Skeletal muscle satellite cell (primary cell): ENCODE measurements around the gene EIF3F.

Source experiments
- H3K27me3 ChIP-seq: 2 replicates; pipeline ENCODE4 v1.7.0; 2013; ENCODE audit warnings: low read length; ENCODE audit not compliant: control insufficient read depth, insufficient read depth
- H3K36me3 ChIP-seq: 2 replicates; pipeline ENCODE4 v1.7.0; 2013; ENCODE audit warnings: mild to moderate bottlenecking, control low read depth, low read length; ENCODE audit not compliant: insufficient read depth
- H3K4me1 ChIP-seq: 2 replicates; pipeline ENCODE4 v1.7.0; 2013; ENCODE audit warnings: low read length; ENCODE audit not compliant: control insufficient read depth, insufficient read depth
- H3K4me2 ChIP-seq: 2 replicates; pipeline ENCODE4 v1.7.0; 2013; ENCODE audit warnings: mild to moderate bottlenecking, low read length
- H3K4me3 ChIP-seq: 2 replicates; pipeline ENCODE4 v1.7.0; 2013; ENCODE audit warnings: low read length
- H3K9ac ChIP-seq: 2 replicates; pipeline ENCODE4 v1.7.0; 2013; ENCODE audit warnings: mild to moderate bottlenecking, low read depth, low read length, moderate library complexity
- H3K9me3 ChIP-seq: replicated peaks from 2 replicates; pipeline ENCODE4 v1.7.0; 2013; ENCODE audit warnings: mild to moderate bottlenecking, control low read depth, low read length

The EIF3F gene

DNA sequence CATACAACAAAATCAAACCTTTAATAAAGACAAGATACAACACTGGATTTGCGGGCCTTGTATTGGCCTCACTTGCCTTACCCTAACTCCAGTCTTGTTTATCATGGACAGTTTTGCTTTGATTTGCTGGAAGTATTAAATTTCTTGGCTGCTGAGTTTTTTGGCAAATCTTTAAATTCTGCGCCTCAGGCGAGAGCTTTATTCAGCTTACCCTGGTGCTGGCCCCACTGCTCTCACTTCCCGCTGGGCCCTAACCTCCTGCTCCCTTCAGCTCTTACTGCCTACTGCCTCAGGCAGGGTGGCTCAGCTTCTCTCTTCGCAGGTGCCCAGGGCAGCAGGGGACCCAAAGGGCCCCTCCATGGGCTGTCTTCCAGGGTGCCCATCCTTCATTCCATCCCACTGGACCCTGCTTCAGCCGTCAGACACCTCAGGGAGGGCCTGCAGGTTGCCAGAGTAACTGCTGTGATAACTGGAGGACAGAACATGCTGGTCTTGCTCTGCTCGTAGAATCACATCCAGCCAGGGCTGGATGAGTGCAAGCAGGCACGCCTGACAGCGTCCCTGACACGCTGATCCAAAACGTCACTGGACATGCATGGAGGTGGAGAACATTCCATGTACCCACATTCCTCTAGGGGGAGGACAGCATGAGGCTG lies 48.2 kb downstream of the EIF3F start:
- peaks cover under 1% of the 10 kb centered on the region for H3K4me1 ChIP-seq
- H3K36me3 ChIP-seq: no peaks in the 10 kb centered on the region
- no peaks in the 10 kb centered on the region for H3K9me3 ChIP-seq
- peaks cover 18% of the 10 kb centered on the region for H3K27me3 ChIP-seq
- H3K4me3 ChIP-seq: no peak overlapping the region
- H3K9ac ChIP-seq: no peak overlapping the region
- no peak overlapping the region for H3K4me2 ChIP-seq

DNA sequence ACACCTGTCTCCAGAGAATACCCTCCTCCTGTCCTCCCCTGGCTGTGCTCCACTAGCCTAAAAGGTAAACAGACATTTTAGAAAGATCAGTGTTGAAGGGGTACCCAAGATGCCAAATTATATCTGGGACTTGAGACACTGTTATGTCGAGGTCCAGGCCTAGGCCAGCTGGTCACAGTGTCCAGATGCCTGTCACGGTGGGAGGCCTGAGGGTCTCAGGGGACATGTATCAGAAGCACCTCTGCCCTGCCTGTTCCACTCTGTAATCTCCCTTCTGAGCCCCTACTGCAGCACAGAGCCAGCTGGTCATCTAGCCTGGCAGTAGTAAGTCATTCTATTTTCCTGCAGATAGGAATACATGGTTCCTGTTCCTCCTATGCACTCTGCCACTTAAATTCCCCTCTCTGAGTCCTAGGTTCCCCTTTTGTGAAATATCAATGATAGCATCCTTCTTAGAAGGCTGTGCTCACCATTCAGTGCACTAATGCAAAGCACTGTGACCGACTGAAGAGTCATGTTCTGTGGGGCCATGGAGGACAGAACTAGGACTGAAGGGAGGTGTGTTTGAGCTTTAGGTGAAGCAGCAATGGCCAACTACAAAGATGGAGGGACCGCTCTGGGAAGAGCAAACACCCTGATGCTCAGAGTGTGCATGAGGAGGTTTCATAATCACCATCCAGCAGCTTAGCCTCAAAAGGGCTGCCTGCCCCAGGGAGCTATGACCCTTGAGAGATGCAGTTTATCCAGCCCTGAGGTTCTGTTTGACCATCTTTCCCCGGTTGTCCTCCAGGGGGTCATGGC lies 49.1 kb downstream of the EIF3F start:
- Histone ChIP-seq H3K4me2 (no peak overlapping the region), H3K9me3 (no peaks in the 10 kb centered on the region), H3K27me3 (peaks cover 15% of the 10 kb centered on the region), H3K4me3 (no peak overlapping the region), H3K4me1 (no peaks in the 10 kb centered on the region), H3K36me3 (no peaks in the 10 kb centered on the region), H3K9ac (no peak overlapping the region)

DNA sequence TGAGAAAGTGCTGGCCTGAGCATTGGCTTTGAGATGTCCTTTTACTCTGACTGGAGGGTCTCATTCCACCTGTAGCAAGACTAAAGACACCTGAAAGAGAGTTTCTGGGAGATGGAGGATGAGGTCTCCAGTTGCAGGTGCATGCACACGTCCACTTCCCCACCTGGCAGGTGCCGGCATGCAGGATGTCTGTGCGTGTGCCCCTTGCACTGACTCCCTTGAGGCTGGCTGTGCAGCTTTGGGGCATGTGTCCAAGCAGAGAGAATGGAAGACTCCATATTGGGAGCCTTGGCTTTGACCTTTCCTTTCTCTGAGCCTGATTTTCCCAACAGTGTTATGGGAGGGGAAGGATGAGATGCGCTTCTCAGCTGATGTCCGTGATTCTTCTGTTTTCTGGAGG lies 49.8 kb downstream of the EIF3F start:
- H3K4me3 ChIP-seq: no peak overlapping the region
- H3K9me3 ChIP-seq: no peaks in the 10 kb centered on the region
- H3K36me3 ChIP-seq: no peaks in the 10 kb centered on the region
- no peak overlapping the region for H3K4me2 ChIP-seq
- peaks cover 18% of the 10 kb centered on the region for H3K27me3 ChIP-seq
- no peak overlapping the region for H3K9ac ChIP-seq
- H3K4me1 ChIP-seq: no peaks in the 10 kb centered on the region

DNA sequence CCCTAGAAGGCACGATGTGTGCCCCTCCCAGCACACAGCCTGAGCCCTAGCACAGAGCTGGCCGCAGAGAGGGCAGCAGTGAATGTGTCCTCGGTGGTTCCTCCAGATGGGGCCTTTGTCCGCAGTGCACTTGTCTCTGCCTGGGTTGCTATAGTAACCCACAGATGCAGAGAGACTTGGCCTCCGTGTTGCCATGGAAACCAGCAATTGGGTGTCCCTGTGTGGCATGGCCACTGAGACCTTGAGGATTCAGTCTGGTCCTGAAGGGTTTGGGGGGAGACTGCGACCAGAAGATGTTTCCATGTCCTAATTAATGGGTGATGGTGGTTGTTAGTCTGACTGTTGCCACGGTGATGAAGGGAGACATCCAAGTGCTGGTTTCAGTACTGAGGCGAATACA lies 51.3 kb downstream of the EIF3F start:
- no peaks in the 10 kb centered on the region for H3K9me3 ChIP-seq
- no peak overlapping the region for H3K4me2 ChIP-seq
- H3K36me3 ChIP-seq: no peaks in the 10 kb centered on the region
- no peak overlapping the region for H3K4me3 ChIP-seq
- H3K9ac ChIP-seq: no peak overlapping the region
- no peaks in the 10 kb centered on the region for H3K4me1 ChIP-seq
- peaks cover 22% of the 10 kb centered on the region for H3K27me3 ChIP-seq

DNA sequence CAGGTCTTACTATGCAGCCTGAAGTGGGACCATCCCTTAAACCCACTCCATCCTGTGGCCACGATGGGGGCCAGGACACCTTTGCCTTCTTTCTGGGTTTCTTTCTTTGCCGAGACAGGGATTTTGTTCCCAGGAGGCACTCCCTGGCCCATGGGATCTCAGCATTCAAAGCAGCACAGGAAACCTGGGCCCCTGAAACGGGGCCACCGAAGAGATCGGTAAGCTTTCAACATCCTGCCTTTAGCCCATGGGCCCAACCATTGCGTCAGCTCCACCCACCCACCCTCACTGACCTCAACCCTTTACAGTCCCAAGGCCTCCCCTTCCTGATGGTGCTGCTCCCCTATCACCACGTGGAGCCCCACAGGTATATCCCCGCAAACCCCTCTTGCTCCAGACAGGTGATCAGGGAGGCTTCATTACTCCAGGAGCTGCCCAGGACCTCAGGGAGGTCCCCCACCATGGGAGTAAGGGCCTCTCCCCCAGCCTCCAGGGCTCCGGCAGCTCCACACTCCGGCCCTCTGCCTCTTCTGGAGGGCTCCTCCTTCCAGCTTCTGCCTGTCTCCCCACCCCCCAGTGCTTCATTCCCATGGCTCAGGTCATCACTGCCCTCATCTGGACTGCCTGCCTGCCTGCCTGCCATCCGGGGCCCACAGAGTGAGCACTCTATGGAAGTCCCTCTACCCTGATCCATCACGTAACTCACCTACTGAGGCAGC lies 51.8 kb downstream of the EIF3F start:
- Histone ChIP-seq H3K4me1 (no peaks in the 10 kb centered on the region), H3K36me3 (no peaks in the 10 kb centered on the region), H3K9me3 (no peaks in the 10 kb centered on the region), H3K4me2 (no peak overlapping the region), H3K9ac (no peak overlapping the region), H3K27me3 (peaks cover 25% of the 10 kb centered on the region), H3K4me3 (no peak overlapping the region)

DNA sequence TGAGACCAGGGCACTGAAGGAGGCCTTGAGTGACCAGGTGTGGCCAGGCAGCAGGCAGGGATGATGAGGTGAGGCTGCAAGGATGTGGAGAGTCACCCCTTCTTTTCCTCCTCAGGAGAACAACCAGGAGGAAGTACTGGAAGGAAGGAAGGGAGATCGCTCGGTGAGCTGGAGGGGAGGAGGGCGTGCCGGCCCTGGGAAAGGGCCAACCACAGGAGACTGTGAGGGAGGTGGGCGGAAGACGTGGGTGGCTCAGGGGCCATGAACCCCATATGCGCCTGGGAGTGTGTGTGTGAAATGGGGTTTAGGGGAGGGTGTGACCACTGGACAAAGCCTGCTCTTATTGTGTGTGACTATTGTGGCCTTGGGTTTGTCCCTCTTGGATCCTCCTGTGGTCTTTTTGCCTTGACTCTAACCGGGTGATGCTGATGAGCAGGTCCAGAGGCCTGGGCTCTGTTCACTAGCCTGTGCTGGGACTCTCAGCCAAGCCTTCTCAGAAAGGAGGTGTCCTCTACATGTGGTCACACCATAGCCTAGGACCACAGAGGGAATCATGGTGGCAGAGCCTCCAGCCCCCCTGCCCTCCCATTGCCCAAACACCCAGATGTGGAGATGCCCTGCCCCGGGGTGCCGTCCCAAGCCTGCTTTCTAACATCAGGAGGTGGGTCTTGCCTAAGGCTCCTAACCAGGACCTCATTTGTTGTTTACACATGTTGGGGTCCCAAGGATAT lies 52.6 kb downstream of the EIF3F start:
- no peak overlapping the region for H3K9ac ChIP-seq

DNA sequence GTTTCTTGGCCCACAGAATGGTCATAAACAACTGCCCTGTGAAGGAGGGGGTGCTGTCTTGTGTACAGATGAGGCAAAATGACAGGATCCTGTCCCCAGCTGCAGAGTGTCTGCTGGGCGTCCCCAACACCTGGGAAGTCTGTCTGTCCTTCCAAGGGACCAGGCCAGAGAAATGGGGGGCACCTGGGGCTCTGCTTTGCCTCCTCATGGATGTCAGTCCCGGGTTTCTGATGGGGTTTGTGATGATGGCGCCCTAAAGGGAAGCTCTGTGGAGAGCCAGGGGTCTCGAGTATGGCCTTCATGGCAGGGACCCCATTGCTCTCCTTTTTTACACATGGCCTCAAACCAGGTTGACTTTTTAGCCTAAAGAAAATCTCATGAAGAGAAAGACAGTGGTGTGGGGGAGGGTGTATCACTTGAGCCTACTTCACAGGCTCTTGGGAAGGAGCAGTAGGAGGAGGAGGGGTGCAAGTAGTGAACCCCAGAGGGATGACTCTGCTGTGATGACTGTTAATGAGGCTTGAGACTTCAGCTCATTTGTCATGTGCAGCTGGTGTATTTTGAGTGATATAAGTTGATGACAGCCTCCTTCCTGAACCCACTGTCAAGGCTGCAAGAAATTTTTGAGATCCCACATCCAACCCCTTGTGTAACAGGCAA lies 53.3 kb downstream of the EIF3F start:
- no peaks in the 10 kb centered on the region for H3K9me3 ChIP-seq
- no peaks in the 10 kb centered on the region for H3K36me3 ChIP-seq
- no peak overlapping the region for H3K4me2 ChIP-seq
- no peak overlapping the region for H3K9ac ChIP-seq
- no peak overlapping the region for H3K4me3 ChIP-seq
- H3K27me3 ChIP-seq: peaks cover 34% of the 10 kb centered on the region
- H3K4me1 ChIP-seq: no peaks in the 10 kb centered on the region

More for the DNA sequence above, 52.6 kb downstream of the EIF3F start:
- H3K4me1 ChIP-seq: no peaks in the 10 kb centered on the region
- no peak overlapping the region for H3K4me2 ChIP-seq
- H3K27me3 ChIP-seq: peaks cover 31% of the 10 kb centered on the region
- no peaks in the 10 kb centered on the region for H3K36me3 ChIP-seq
- H3K9me3 ChIP-seq: no peaks in the 10 kb centered on the region
- H3K4me3 ChIP-seq: no peak overlapping the region

DNA sequence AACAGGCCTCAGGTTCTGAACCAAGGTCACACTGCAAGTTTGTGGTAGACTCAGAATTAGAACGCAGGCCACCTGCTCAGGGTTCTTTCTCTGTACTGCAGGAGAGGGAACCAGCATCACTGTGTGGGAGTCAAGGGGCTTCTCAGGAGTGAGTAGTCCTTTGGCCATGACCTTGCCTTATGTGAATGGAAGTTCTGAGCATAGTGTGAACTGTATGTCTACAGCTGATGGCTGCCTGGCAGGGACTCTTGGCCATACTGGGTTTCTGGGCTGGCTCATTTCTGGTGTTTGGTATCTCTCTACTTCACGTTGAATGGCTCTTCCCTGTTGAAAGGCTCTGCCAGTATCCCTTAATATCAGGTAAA lies 53.8 kb downstream of the EIF3F start:
- no peaks in the 10 kb centered on the region for H3K9me3 ChIP-seq
- no peak overlapping the region for H3K9ac ChIP-seq
- H3K36me3 ChIP-seq: no peaks in the 10 kb centered on the region
- H3K27me3 ChIP-seq: peaks cover 35% of the 10 kb centered on the region
- no peak overlapping the region for H3K4me2 ChIP-seq
- H3K4me1 ChIP-seq: no peaks in the 10 kb centered on the region
- no peak overlapping the region for H3K4me3 ChIP-seq

DNA sequence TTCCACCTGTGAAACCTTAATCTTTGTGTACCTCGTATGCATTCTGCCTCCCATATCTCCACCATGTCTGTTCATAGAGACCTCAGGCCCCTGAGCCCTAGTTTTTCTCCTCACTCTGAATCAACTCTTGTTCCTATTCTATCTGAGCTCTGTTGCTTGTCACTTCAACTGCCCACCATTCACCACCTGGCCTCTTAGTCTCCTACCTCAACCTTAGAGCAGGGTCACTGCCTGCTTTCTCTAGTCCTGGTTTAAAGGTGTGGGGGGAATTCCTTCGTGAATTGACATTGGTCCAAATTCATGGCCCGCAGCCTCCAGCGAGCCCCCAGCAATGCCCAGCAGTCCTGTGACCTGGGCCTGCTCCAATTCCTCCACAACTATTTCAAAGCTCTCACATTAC lies 54.4 kb downstream of the EIF3F start:
- Histone ChIP-seq H3K27me3 (peaks cover 40% of the 10 kb centered on the region), H3K36me3 (no peaks in the 10 kb centered on the region), H3K9ac (no peak overlapping the region), H3K4me1 (no peaks in the 10 kb centered on the region), H3K4me3 (no peak overlapping the region), H3K4me2 (no peak overlapping the region), H3K9me3 (no peaks in the 10 kb centered on the region)

DNA sequence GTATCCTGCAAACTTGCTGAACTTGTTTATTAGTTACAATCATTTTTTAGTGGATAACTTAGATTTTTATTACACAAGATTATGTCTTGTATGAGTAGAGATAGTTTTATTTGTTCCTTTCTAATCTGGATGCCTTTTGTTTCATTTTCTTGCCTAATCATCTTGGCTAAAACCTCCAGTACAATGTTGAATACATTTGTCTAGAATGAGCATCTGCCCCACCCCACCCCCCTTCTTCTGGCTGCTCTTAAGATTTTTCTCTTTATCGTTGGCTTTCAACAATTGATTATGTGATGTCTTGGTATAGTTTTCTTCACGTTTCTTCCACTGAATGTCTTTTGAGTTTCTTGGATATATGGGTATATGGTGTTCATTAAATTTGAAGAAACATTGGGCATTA lies 56.6 kb downstream of the EIF3F start:
- H3K9me3 ChIP-seq: no peaks in the 10 kb centered on the region
- no peak overlapping the region for H3K4me3 ChIP-seq
- peaks cover 30% of the 10 kb centered on the region for H3K27me3 ChIP-seq
- H3K4me1 ChIP-seq: no peaks in the 10 kb centered on the region
- H3K4me2 ChIP-seq: no peak overlapping the region
- H3K9ac ChIP-seq: no peak overlapping the region
- H3K36me3 ChIP-seq: no peaks in the 10 kb centered on the region

DNA sequence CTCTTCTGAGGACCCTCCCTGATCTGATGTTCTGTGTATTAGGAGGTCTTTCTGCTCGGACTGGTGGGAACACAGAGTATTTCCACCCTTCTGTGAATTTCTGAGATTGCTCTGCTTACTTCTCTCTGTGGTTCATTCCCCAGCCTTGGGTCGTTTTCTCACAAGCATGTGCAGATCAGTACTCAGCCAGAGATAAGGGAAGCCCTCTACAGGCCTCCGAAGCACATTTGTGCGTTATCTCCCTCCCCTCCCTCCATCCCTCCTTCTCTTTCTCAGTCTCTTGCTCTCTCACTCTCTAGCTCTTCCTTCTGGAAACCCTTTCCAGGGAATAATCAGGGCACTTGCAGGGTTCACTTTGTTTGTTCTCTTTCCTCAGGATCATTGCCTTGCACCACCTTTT lies 58.7 kb downstream of the EIF3F start:
- no peaks in the 10 kb centered on the region for H3K9me3 ChIP-seq
- no peaks in the 10 kb centered on the region for H3K4me1 ChIP-seq
- peaks cover 30% of the 10 kb centered on the region for H3K27me3 ChIP-seq
- no peak overlapping the region for H3K4me3 ChIP-seq
- H3K4me2 ChIP-seq: no peak overlapping the region
- no peaks in the 10 kb centered on the region for H3K36me3 ChIP-seq
- no peak overlapping the region for H3K9ac ChIP-seq
